Loucy (cell line): Measurements from ENCODE around the gene CUBN.

Experiments
- H2AFZ ChIP-seq: fragments of 200-600 bp; sonication (generic); 2 replicates; pipeline ENCODE4 v1.6.0; 2016; ENCODE audit warnings: antibody characterized with exemption, mild to moderate bottlenecking, low read length, moderate library complexity
- H3F3A ChIP-seq: fragments of 200-600 bp; 2 replicates; pipeline ENCODE4 v1.6.0; 2016; ENCODE audit warnings: antibody characterized with exemption, low read depth, mild to moderate bottlenecking
- H3K27me3 ChIP-seq: fragments of 200-600 bp; sonication (generic); 2 replicates; pipeline ENCODE4 v1.6.1; 2014; ENCODE audit warnings: low read length, mild to moderate bottlenecking; ENCODE audit not compliant: insufficient read depth, poor library complexity, severe bottlenecking
- H3K36me3 ChIP-seq: fragments of 200-600 bp; sonication (generic); 2 replicates; pipeline ENCODE4 v1.6.1; 2016; ENCODE audit warnings: low read length; ENCODE audit not compliant: insufficient read depth
- H3K4me1 ChIP-seq: fragments of 200-600 bp; sonication (generic); 2 replicates; pipeline ENCODE4 v1.5.1; 2014; ENCODE audit warnings: low read length, mild to moderate bottlenecking; ENCODE audit not compliant: insufficient read depth, poor library complexity, severe bottlenecking
- H3K4me2 ChIP-seq: fragments of 200-600 bp; sonication (generic); 2 replicates; pipeline ENCODE4 v1.6.0; 2014; ENCODE audit warnings: antibody characterized with exemption, low read length, low read depth, mild to moderate bottlenecking; ENCODE audit not compliant: poor library complexity, severe bottlenecking
- H3K4me3 ChIP-seq: fragments of 200-600 bp; sonication (generic); 2 replicates; pipeline ENCODE4 v1.5.1; 2014; ENCODE audit warnings: low read length, mild to moderate bottlenecking, mixed read lengths; ENCODE audit not compliant: poor library complexity, severe bottlenecking
- H3K79me2 ChIP-seq: fragments of 200-600 bp; sonication (generic); 2 replicates; pipeline ENCODE4 v1.6.1; 2014; ENCODE audit warnings: low read length; ENCODE audit not compliant: insufficient read depth
- H3K9ac ChIP-seq: fragments of 200-600 bp; sonication (generic); 2 replicates; pipeline ENCODE4 v1.6.0; 2014; ENCODE audit warnings: mild to moderate bottlenecking, low read depth, low read length, moderate library complexity; ENCODE audit not compliant: poor library complexity, severe bottlenecking
- H3K9me2 ChIP-seq: fragments of 200-600 bp; sonication (generic); replicated peaks from 2 replicates; pipeline ENCODE4 v1.6.1; 2016; ENCODE audit warnings: low read depth, low read length, mixed read lengths
- H3K9me3 ChIP-seq: fragments of 200-600 bp; sonication (generic); 2 replicates; pipeline ENCODE4 v1.6.1; 2014; ENCODE audit warnings: mild to moderate bottlenecking, antibody characterized with exemption, low read length, low read depth; ENCODE audit not compliant: insufficient read depth
- H4K20me1 ChIP-seq: fragments of 200-600 bp; sonication (generic); 2 replicates; pipeline ENCODE4 v1.6.0; 2014; ENCODE audit warnings: antibody characterized with exemption, low read length, mild to moderate bottlenecking; ENCODE audit not compliant: insufficient read depth, poor library complexity, severe bottlenecking
- EZH2phosphoT487 ChIP-seq: fragments of 200-600 bp; IDR thresholded peaks from 2 replicates; pipeline ENCODE4 v1.6.1; 2018; ENCODE audit warnings: antibody characterized with exemption, mild to moderate bottlenecking, moderate library complexity, borderline replicate concordance
- TF ChIP-seq, protein P1 (sequence below): fragments of 200-600 bp; sonication (generic); conservative IDR thresholded peaks from 2 replicates; pipeline ENCODE4 v1.5.1; 2014; ENCODE audit warnings: mild to moderate bottlenecking, antibody characterized with exemption, low read length

CUBN gene

DNA sequence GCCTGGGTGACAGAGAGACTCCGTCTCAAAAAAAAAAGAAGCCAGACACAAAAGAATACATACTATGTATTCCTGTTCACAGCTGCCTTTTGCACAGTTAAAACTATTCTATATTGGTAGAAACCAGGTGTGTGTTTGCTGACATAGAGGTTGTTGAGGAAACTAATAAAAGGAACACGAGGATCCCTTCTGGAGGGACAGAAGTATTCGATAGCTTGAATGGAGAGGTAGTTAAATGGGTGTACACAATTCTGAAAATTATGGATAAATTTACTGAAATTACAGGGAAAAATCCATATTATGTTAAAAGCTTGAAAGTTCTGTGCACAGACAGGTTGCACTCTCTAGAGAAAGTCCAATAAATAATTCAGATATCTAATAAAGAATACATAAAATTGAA is 71.5 kb downstream of the CUBN start:
- Histone ChIP-seq H3K9me3 (no peaks in the 10 kb centered on the region), H3K36me3 (no peaks in the 10 kb centered on the region), H3F3A (no peaks in the 10 kb centered on the region), H3K4me3 (no peak overlapping the region), H3K9me2 (no peaks in the 10 kb centered on the region), H3K9ac (no peak overlapping the region), H3K27me3 (no peaks in the 10 kb centered on the region), H4K20me1 (no peaks in the 10 kb centered on the region), H3K4me1 (peaks cover 13% of the 10 kb centered on the region), H3K79me2 (no peaks in the 10 kb centered on the region), H2AFZ (no peak overlapping the region), H3K4me2 (no peak overlapping the region)
- TF ChIP-seq, protein P1, sequence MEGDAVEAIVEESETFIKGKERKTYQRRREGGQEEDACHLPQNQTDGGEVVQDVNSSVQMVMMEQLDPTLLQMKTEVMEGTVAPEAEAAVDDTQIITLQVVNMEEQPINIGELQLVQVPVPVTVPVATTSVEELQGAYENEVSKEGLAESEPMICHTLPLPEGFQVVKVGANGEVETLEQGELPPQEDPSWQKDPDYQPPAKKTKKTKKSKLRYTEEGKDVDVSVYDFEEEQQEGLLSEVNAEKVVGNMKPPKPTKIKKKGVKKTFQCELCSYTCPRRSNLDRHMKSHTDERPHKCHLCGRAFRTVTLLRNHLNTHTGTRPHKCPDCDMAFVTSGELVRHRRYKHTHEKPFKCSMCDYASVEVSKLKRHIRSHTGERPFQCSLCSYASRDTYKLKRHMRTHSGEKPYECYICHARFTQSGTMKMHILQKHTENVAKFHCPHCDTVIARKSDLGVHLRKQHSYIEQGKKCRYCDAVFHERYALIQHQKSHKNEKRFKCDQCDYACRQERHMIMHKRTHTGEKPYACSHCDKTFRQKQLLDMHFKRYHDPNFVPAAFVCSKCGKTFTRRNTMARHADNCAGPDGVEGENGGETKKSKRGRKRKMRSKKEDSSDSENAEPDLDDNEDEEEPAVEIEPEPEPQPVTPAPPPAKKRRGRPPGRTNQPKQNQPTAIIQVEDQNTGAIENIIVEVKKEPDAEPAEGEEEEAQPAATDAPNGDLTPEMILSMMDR = no peak
- TF ChIP-seq EZH2phosphoT487 = no peak

DNA sequence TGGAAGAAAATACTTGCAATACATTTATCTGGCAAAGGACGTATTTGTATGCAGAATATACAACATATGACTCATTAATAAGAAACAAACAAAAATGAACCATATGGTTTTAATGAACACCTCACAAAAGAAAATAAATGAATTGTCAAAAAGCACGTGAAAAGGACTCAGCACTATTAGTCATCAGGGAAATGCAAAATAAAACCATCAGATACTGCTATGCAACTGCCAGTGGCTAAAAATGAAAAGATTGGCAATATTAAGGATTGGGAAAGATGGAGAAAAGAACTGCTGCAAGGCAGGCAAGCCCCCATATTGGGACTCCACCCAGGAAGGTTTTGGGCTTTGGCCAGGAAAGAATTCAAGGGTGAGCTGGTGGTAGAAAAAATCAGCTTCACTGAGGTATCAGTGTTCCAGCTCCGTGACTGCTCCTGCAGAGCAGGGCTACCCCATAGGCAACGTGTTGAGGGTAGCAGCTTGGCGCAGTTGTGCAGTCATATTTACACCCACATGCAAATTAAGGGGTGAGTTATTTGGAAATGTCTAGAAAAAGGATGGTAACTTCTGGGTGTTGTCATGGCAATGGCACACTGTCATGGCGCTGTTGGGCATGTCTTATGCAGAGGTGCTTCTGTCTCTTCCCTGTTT is 72.7 kb downstream of the CUBN start:
- Histone ChIP-seq H3K4me1 (peaks cover 6% of the 10 kb centered on the region), H3K27me3 (no peaks in the 10 kb centered on the region), H4K20me1 (no peaks in the 10 kb centered on the region), H3K9me3 (0 out of 2 replicates have a peak, but pooled peaks cover 3% of the 10 kb centered on the region), H3F3A (no peaks in the 10 kb centered on the region), H3K4me3 (no peak overlapping the region), H2AFZ (no peak overlapping the region), H3K4me2 (no peak overlapping the region), H3K79me2 (no peaks in the 10 kb centered on the region), H3K36me3 (no peaks in the 10 kb centered on the region), H3K9me2 (no peaks in the 10 kb centered on the region), H3K9ac (no peak overlapping the region)
- no peak for TF ChIP-seq EZH2phosphoT487
- TF ChIP-seq, protein P1 = no peak

DNA sequence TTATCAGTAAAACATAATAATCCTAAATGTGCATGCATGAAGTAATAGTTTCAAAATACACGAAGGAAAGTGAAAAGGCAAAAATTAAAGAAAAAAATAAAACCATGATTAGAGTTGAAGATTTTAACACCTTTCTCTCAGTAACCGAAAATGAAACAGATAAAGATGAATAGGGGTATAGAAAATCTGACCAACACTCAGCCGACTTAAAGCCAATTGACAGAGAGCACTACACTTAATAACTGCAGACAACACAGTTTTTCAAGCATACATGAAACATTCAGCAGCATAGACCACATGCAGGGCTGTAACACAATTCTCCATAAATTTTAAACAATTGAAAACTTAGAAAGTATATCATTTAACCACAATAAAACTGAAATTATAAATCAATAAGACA is 76.1 kb downstream of the CUBN start:
- Histone ChIP-seq H3K4me1 (peaks cover 5% of the 10 kb centered on the region), H3K9ac (no peak overlapping the region), H3K9me3 (0 out of 2 replicates have a peak, but pooled peaks cover 7% of the 10 kb centered on the region), H3K9me2 (no peaks in the 10 kb centered on the region), H4K20me1 (no peaks in the 10 kb centered on the region), H2AFZ (no peak overlapping the region), H3K27me3 (no peaks in the 10 kb centered on the region), H3K4me3 (no peak overlapping the region), H3K4me2 (no peak overlapping the region), H3K79me2 (no peaks in the 10 kb centered on the region), H3F3A (no peaks in the 10 kb centered on the region), H3K36me3 (no peaks in the 10 kb centered on the region; the same call in 1 of the 2 replicates)
- TF ChIP-seq, protein P1 = no peak
- no peak for TF ChIP-seq EZH2phosphoT487
